Measurements from ENCODE around the gene ACSL1.
A peak's percentile ranks its signal among the peaks of the same experiment; 100 is the strongest.

Gene ACSL1

GRCh38 chr4:184825896-184826690, at the start of gene ACSL1:
Gene ACSL1 (minus strand): TSS chr4:184825968. CDS start chr4:184803514, 22,454 bp downstream.
- DNase-seq (ENCODE audit: extremely low read depth in 1 of 2, low read depth in 1 of 2) = peak; percentile 55

DNA sequence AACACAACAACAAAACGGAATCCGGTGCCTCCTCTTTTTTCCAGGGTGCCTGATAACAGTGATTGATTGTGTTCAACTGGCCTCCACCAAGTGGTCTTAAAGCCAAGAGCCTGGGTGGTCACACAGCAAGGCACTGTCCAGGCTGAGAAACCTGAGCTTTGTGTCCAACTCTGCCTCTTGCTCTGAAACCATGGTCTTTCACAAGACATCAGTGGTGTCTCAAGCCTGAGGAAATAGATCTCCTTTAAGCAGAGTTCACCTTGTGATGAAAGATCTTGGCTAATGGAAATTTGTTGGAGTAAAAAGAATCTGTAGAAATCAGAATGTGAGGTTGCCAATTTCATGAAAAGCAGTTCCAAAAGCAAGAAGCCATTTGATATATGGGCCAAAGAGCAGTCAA, 47.3 kb upstream of the ACSL1 start:
- no peak for DNase-seq (ENCODE audit: extremely low read depth in 1 of 2, low read depth in 1 of 2)

DNA sequence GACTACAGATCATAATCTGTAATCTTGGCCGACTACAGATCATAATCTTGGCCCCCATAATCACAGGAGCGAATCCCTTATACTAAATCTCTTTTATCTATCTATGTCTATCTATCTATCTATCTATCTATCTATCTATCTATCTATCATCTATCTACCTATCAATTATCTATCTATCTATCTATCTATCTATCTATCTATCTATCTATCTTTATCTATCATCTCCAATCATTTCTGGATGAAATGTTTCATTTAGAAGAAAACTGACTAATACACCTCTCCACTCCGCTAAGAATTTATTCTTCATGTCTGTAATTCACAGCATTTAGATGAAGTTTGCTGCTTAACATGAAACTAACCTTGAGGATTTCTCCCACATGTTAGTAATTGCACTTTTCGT, 45.0 kb upstream of the ACSL1 start:
- DNase-seq (ENCODE audit: extremely low read depth in 1 of 2, low read depth in 1 of 2) = no peak

DNA sequence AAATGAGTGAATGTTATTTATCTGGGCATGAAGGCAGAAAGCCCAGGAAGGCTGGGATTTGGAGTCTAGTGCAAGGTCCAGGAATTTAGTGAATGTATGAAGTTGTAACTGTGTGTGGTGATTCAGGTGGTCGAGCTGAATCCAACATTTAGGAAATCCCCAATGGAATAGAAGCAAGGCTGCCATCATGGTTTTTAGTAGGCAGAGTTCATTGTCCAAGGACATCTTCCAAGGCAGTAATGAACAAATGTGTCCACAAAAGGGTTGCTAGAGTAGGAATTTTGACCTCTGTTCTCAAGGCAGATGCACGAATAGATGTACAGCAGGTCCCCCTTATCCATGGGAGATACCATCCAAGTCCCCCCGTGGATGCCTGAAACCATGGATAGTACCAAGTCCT, 42.9 kb upstream of the ACSL1 start:
- DNase-seq (ENCODE audit: extremely low read depth in 1 of 2, low read depth in 1 of 2) = no peak

- no peak for DNase-seq (ENCODE audit: extremely low read depth in 1 of 2, low read depth in 1 of 2)
Observed at GRCh38 chr4:184863916-184864315, 38.1 kb upstream of the ACSL1 start.

GRCh38 chr4:184861047-184861446, 35.3 kb upstream of the ACSL1 start:
- no peak for DNase-seq (ENCODE audit: extremely low read depth in 1 of 2, low read depth in 1 of 2)

DNA sequence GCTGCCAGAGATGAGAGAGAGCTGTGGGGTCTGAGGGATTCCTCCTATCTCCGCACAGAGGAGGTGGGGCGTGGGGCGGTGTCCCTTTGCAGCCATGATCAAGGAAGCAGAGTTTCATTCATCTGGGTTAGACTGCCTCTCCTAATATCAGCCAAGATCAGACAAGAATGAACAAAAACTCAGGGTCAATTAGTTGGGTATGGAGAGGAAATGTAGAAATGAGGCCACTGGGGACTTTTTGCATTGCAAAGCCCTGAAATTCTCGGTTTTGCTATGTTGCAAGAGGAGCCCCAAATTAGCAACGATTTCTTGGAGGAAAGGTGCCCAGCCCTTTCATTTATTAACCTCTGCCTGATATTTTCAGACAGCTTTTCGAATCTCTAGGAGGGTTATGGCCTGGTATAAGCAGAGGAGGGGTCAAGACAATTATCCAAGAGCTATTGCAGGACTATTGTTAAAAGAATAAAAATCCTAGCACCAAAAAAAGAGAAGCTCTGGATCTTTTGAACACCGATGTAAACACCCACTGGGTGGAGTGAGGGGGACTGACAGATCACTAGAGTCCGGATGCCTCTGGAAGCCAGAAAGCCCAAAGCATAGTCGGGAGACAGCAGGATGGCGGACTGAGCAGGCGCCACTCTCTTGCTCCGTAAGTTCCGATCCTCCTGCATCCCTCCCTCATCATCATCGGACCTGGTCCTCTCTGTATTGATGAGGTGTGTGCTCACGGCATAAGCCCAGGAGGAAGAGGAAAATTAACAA, 34.4 kb upstream of the ACSL1 start:
- no peak for DNase-seq (ENCODE audit: extremely low read depth in 1 of 2, low read depth in 1 of 2)

DNA sequence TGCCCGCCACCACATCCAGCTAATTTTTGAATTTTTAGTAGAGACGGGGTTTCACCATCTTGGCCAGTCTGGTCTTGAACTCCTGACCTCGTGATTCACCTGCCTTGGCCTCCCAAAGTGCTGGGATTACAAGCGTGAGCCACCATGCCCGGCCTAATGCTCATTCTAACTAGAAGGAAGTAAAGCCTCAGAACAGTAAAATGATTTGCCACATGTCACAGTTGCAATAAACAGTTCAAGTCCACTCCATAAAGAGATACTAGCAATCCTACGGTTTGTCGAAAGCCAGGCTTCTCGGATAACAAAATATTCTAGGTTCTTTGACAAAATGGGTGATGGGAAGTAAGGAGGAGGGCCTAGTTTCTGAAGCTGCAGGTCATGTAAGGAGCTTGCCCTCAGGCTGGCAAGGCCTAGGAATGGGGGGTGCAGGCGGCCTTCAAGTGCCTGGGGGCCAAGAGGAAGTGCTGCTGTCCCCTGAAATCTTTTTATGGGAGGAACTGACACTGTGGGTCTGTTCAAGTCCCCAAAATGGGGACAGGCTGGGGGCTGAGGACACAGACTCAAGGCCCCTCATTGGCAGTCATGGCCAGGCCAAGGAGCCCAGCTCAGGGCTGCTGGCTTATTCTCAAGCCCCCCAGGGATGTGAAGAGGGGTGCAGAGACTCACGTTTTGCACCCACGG, 31.8 kb upstream of the ACSL1 start:
- DNase-seq (ENCODE audit: extremely low read depth in 1 of 2, low read depth in 1 of 2) = no peak

- DNase-seq (ENCODE audit: extremely low read depth in 1 of 2, low read depth in 1 of 2) = no peak
Observed at GRCh38 chr4:184856277-184856609, 30.5 kb upstream of the ACSL1 start.

DNA sequence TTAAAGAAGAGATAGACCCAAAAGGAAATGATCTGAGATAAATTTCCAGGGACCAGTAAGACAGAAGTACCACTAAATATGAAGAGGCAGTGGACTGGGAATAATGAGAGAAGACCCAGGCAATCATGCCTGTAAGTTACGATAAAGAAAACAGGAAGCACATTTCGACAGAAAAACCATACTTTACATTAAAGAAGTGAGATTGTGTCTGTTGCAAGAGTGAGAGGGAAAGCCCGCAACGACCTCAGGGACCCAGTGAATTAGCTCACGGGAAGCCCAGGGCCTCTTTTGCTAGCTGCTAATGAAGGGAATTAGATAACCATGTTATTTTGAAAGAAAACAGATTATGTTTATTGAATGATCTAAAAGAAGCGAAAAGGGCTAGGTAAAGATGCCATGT, 28.9 kb upstream of the ACSL1 start:
- DNase-seq (ENCODE audit: extremely low read depth in 1 of 2, low read depth in 1 of 2) = no peak

GRCh38 chr4:184853436-184853835, 27.7 kb upstream of the ACSL1 start:
- DNase-seq (ENCODE audit: extremely low read depth in 1 of 2, low read depth in 1 of 2) = no peak

DNA sequence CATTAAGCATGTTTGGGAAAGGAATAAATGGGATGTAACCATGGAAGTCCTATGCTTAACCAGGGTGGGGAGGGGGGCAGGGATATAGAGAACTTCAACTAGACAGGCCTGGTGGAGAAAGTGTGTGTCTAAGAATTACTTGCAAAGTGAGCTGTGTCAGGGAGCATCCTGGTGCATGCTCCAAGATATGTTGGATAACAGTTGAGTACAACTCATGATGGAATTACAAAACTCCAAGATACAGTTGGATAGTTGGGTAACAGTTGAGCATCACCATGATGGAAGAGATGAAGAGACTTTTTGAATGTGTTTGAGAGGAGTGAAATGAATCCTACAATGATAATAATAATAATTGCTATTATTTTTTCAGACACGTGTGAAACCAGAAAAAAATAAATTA, 26.1 kb upstream of the ACSL1 start:
- DNase-seq (ENCODE audit: extremely low read depth in 1 of 2, low read depth in 1 of 2) = no peak

DNA sequence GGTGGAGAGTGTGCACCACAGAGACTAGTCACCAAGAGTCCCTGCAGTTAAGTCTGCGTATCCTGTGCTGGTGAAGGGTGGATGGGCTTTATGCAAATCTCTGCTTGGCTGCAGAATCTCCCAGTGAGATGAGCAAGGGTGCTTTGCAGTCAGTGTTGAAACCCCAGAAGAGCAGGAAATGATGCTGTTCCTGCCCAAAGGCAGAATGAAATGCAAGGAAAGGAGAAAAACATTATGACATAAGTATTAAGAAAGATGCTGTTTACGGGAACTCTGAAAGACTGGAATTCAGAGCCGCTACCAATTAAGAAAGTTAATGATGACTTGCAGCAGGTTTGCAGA, 25.4 kb upstream of the ACSL1 start:
- no peak for DNase-seq (ENCODE audit: extremely low read depth in 1 of 2, low read depth in 1 of 2)

DNA sequence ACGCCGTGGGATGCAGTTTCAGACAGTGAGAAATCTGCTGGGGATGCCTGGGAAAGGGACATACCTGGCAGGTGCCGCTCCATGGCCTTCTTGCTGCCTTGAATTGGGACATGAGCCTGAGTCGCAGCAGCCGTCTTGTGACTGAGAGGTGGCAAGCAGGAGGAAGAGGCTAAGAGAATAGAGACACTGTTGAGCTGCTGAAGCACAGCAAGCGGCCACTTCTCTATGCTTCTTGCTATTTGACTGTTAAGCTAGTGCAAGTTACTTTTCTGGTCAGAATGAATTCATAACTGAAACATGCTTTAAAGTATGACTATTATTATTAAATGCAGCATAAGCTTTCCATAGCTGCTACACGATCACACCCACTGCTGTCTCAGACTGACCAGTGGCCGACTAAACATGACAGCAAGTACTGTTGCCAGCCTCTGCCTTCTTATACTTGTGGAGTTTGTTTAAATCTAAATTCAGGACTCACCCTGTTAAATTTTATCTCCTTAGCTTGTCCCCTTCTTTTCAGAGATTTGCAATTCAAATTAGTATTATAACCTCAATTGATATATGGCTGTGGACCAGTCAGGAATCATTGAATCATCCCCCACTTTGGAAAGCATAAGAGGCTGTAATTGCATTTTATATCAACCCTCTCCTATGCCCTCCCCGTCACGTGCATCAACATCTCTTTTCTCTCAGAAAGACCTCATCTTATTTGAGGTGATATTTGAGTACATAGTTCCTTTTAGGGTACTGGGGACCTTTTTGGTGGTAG, 24.8 kb upstream of the ACSL1 start:
- DNase-seq (ENCODE audit: extremely low read depth in 1 of 2, low read depth in 1 of 2) = no peak

DNA sequence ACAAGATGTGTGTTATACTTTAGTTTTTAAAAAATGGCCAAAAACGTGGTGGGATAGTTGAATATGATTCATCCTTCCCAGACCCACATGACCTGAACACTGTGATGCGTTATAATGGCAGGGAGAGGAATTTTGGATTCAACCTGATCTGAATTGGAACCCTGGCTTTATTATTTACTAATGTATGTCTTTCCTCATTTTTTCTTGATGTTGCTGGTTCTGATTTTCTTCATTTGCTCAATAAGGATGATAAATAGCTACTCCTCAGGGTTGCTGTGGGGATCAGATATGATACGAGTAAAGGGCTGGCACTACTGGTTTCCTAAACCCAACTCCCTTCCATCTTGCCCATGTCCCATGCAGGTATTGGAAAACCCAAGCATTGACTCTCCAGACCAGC, 24.2 kb upstream of the ACSL1 start:
- no peak for DNase-seq (ENCODE audit: extremely low read depth in 1 of 2, low read depth in 1 of 2)

DNA sequence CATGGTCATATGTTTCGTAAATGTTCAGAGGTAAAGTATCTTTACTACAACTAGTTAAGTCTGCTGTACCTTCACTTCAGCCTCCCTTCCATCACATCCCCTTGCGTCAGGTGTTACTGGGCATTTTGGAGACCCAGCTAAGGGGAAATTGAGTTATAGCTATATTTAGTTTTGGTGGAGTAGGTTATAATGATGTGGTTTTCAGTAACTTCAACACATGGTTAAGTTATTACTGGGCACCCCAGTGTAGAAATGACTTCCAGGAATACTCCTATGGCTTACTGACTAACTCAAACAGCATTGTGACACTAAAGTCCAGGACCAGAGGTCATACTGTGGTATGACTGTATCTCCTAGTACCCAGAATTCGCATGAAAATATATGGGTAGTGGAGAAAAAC, 23.4 kb upstream of the ACSL1 start:
- DNase-seq (ENCODE audit: extremely low read depth in 1 of 2, low read depth in 1 of 2) = no peak

GRCh38 chr4:184848510-184848909, 22.7 kb upstream of the ACSL1 start:
- no peak for DNase-seq (ENCODE audit: extremely low read depth in 1 of 2, low read depth in 1 of 2)

DNA sequence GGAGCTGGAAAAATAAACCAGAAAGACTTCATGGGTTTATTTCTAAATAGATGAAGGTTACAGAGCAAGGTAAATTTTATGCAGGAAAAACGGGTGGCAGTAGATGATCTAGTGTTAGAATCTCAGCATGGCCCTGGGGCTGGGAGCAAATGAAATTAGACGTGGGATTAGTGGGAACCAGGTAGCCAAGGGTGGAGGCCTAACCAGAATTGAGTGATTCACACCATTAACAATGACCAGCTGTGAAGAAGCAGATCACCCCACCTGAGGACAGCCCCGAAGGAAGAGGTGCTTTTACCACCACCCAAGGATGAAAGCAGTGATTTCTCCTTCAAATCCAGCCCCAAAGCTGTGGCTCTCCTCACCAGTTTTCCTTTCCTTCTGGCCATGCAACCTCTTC, 20.8 kb upstream of the ACSL1 start:
- no peak for DNase-seq (ENCODE audit: extremely low read depth in 1 of 2, low read depth in 1 of 2)

DNA sequence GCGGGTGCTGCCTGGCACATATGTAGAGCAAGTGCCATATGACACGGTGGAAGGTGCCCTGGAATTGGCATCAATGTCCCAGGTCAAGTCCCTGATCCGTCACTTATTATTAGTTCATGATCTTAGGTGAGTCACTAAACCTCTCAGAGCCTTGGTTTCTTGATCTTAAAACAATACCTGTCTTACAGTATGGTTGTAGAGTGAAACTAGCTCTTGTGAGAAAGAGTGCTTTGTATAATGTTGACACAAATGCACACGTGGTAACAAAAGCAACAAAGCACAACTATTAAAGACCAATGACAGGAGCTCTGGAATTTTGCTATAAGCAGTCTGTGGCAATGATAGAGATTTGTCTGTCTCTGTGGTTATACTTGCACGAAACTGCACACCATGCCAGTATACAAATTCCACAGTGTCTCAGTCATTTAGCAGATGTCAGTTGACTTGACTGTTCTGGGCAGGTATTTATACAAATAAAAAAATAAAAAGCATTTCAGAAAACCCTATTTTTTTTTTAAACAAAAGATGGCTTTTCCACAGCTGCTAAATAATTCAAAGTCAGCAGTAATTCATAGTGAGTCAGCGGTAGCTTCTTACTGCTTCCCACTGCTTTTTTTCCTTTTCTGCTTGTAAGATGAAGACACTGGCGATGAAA, 19.7 kb upstream of the ACSL1 start:
- no peak for DNase-seq (ENCODE audit: extremely low read depth in 1 of 2, low read depth in 1 of 2)

- no peak for DNase-seq (ENCODE audit: extremely low read depth in 1 of 2, low read depth in 1 of 2)
Observed at GRCh38 chr4:184844742-184845141, 19.0 kb upstream of the ACSL1 start.
